GM04503 (cell line): Measurements from ENCODE around the gene KLKB1.
"Not testable (repeated sequence)": the region's sequence is repeated elsewhere in the genome, so short reads cannot be mapped to it uniquely, and the experiment has no call there.

Experiments
- DNase-seq: peaks from one replicate; pipeline ENCODE4 v3.0.0-alpha.2; 2012; ENCODE audit warnings: low read depth

Gene KLKB1

GRCh38 chr4:186227744-186228513, 622 bp downstream of the KLKB1 start:
- no peak for DNase-seq

GRCh38 chr4:186228514-186228894, 1.2 kb downstream of the KLKB1 start:
- no peak for DNase-seq

GRCh38 chr4:186234367-186234766, 7.1 kb downstream of the KLKB1 start:
- DNase-seq, result no peak

GRCh38 chr4:186236126-186236525, 8.8 kb downstream of the KLKB1 start:
- no peak for DNase-seq

- no peak for DNase-seq
Measured at GRCh38 chr4:186240452-186240847, 13.1 kb downstream of the KLKB1 start.

GRCh38 chr4:186240848-186241491, 13.7 kb downstream of the KLKB1 start:
- no peak for DNase-seq

- no peak for DNase-seq
Measured at GRCh38 chr4:186241616-186242015, 14.3 kb downstream of the KLKB1 start.

GRCh38 chr4:186242031-186242430, 14.7 kb downstream of the KLKB1 start:
- DNase-seq, result not testable (repeated sequence)

GRCh38 chr4:186243331-186243730, 16.0 kb downstream of the KLKB1 start:
- no peak for DNase-seq

GRCh38 chr4:186244835-186245234, 17.5 kb downstream of the KLKB1 start:
- DNase-seq, result no peak

GRCh38 chr4:186247062-186247752, 19.9 kb downstream of the KLKB1 start:
- not testable (repeated sequence) for DNase-seq

GRCh38 chr4:186248643-186249042, 21.3 kb downstream of the KLKB1 start:
- DNase-seq, result no peak

- DNase-seq, result no peak
Measured at GRCh38 chr4:186249785-186250754, 22.8 kb downstream of the KLKB1 start.

- no peak for DNase-seq
Measured at GRCh38 chr4:186250760-186251159, 23.5 kb downstream of the KLKB1 start.

- no peak for DNase-seq
Measured at GRCh38 chr4:186255122-186255521, 27.8 kb downstream of the KLKB1 start.

- DNase-seq, result no peak
Measured at GRCh38 chr4:186258216-186258811, 31.0 kb downstream of the KLKB1 start.

- DNase-seq, result no peak
Measured at GRCh38 chr4:186260117-186260503, 32.8 kb downstream of the KLKB1 start.

GRCh38 chr4:186260504-186261448, 33.5 kb downstream of the KLKB1 start:
- no peak for DNase-seq

- DNase-seq, result no peak
Measured at GRCh38 chr4:186264660-186265059, 37.4 kb downstream of the KLKB1 start.

GRCh38 chr4:186265250-186265649, 37.9 kb downstream of the KLKB1 start:
- DNase-seq, result not testable (repeated sequence)
